ENCODE measurements around the gene MCEMP1. TPM values are rescaled to one million over a fixed set of nuclear protein-coding genes. Genes with fewer than 3 reads are reported as not detected.

Gene MCEMP1, protein sequence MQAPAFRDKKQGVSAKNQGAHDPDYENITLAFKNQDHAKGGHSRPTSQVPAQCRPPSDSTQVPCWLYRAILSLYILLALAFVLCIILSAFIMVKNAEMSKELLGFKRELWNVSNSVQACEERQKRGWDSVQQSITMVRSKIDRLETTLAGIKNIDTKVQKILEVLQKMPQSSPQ
- 1 to 10 TPM in 1 of 9 donors, under 1 TPM in 6, not detected in 2; 0.26 to 1.9 (median 0.56) TPM for total RNA-seq
- polyA plus RNA-seq = 1 to 10 TPM in 1 of 3 donors, under 1 TPM in 2; 0.47 to 1.4 (median 0.48) TPM
- long read RNA-seq, donor 1 = 0 reads
- long read RNA-seq, donor 2 = 0 reads
- long read RNA-seq, donor 3 = 0 reads
- long read RNA-seq, donor 4, partial matches to known transcripts = 0 of 1 reads
- long read RNA-seq, donor 4, other reads (novel, unspliced or antisense) = 0 of 1 reads
- long read RNA-seq, donor 5, partial matches to known transcripts = 0 of 1 reads
- long read RNA-seq, donor 5, other reads (novel, unspliced or antisense) = 0 of 1 reads
- long read RNA-seq, donor 6, partial matches to known transcripts = 0 of 1 reads
- long read RNA-seq, donor 6, other reads (novel, unspliced or antisense) = 0 of 1 reads
- long read RNA-seq, donor 7 = 0 reads
- long read RNA-seq, donor 8 = 0 reads
- long read RNA-seq, donor 9 = 0 reads
- long read RNA-seq, donor 10 = 0 reads

DNA sequence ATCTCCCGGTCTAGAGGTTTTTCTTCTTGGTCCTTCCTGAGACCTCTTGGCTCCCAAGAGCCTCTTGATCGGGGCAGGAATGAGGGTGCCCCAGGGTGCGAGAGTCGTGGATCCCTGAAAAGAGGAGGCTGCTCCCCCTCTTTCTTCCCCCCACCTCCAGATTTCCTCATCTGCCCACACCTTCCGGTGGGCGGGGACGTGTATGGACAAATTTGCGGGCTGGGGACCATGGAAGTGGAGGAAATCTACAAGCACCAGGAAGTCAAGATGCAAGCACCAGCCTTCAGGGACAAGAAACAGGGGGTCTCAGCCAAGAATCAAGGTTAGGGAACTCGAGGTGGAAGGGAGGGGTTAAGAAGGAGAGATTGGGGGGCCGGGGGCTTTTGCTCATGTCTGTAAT, at the start of gene MCEMP1:
Gene MCEMP1 (plus strand): TSS at position 237 of the 400 bp plus-strand sequence. CDS start 31 bp downstream, at position 268.
- H3K27me3 ChIP-seq = no peaks in the 10 kb centered on the region
- intact Hi-C loops (cut with DNase I) = loop anchor here (5.0 to 10.0 kb wide), 2 partner anchors 110 to 322 kb away; no protein-coding TSS in a partner anchor
- H3K4me1 ChIP-seq (replicated peaks in 1 of 2) = peaks cover 3 to 6% of the 10 kb centered on the region in 2 donors
- no peak within 1 kb of the TSS for H3K4me3 ChIP-seq
- no peaks in the 10 kb centered on the region for H3K9me3 ChIP-seq (replicated peaks in 1 of 3)
- WGBS, 4 donors = 24 to 42% (median 33%) methylated on average over 9 to 10 of the region's 10 CpGs
- TF ChIP-seq, protein P1, sequence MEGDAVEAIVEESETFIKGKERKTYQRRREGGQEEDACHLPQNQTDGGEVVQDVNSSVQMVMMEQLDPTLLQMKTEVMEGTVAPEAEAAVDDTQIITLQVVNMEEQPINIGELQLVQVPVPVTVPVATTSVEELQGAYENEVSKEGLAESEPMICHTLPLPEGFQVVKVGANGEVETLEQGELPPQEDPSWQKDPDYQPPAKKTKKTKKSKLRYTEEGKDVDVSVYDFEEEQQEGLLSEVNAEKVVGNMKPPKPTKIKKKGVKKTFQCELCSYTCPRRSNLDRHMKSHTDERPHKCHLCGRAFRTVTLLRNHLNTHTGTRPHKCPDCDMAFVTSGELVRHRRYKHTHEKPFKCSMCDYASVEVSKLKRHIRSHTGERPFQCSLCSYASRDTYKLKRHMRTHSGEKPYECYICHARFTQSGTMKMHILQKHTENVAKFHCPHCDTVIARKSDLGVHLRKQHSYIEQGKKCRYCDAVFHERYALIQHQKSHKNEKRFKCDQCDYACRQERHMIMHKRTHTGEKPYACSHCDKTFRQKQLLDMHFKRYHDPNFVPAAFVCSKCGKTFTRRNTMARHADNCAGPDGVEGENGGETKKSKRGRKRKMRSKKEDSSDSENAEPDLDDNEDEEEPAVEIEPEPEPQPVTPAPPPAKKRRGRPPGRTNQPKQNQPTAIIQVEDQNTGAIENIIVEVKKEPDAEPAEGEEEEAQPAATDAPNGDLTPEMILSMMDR (IDR thresholded peaks at IDR 0.05) = no peak
- TF ChIP-seq POLR2A (IDR thresholded peaks at IDR 0.05) = no peak
- no peak within 1 kb of the TSS for H3K27ac ChIP-seq
- DNase-seq = no peak
- H3K36me3 ChIP-seq (replicated peaks in 1 of 2) = no peaks in the 10 kb centered on the region

DNA sequence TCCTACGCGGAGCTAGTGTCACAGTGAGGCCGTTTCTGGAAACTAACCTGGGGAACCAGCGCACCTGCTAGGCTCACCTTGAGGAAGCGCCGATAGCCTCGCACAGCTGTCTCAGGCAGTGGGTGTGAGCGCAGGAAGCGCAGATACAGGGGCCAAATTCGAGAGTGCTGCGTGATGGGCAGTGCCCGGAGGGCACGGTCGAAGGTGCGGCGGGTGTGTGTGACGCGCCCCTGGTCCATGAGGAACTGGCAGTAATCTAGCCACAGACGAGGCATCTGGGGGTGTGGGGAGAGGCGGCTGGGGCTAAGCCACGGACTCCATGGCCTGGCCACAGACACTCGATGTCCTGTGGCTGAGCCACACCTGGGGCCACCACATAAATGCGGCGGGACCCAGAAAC, 49.7 kb upstream of the MCEMP1 start:
- peaks cover 0 to 39% of the 10 kb centered on the region in 2 donors for H3K36me3 ChIP-seq (replicated peaks in 1 of 2)
- intact Hi-C loops (cut with DNase I) = no loop called here
- WGBS, 4 donors = 84 to 96% (median 92%) methylated on average over 19 to 24 of the region's 24 CpGs
- no peak overlapping the region for H3K4me3 ChIP-seq
- no peaks in the 10 kb centered on the region for H3K9me3 ChIP-seq (replicated peaks in 1 of 3)
- peaks cover 21 to 24% of the 10 kb centered on the region in 2 donors for H3K4me1 ChIP-seq (replicated peaks in 1 of 2)
- H3K27me3 ChIP-seq = no peaks in the 10 kb centered on the region
- DNase-seq = no peak
- H3K27ac ChIP-seq = no peak overlapping the region
- TF ChIP-seq, protein P1 (IDR thresholded peaks at IDR 0.05) = no peak
- TF ChIP-seq POLR2A (IDR thresholded peaks at IDR 0.05) = no peak

DNA sequence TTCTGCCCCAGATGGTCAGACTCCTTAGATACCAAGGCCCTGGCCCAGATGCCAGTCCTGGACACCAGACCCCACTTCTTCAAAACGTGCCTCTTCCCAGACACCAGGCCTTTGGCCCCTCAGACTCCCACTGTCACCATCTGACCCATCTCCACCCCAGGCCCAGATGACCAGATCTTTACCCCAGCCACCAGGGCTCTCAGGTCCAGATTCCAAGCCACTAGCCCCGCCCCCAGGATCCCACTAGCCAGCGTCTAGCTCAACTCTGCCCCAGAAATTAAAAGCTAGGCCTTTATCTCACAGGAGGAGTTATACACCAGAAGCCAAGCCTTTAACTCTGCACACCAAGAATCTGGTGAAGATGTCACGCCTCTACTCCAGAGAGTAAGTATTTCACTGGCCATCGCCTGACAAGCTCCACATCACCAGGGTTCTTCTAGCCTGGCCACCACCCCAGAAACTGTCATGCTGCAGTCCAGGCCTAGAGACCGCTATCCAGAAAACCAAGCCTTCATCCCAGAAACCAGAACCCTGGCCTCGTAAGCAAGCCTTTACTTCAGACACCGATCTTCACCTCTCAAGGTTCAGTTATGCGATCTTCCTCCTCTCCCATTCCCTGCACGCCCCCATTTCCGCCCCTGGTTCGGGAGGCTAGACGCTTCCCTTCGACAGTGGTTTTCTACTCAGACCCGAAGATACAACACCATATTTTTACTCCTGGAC, 48.1 kb upstream of the MCEMP1 start:
- Histone ChIP-seq H3K36me3 (replicated peaks in 1 of 2) (peaks cover 0 to 23% of the 10 kb centered on the region in 2 donors), H3K4me1 (replicated peaks in 1 of 2) (peaks cover 21 to 24% of the 10 kb centered on the region in 2 donors)
- no peak for TF ChIP-seq POLR2A (IDR thresholded peaks at IDR 0.05)
- TF ChIP-seq, protein P1 (IDR thresholded peaks at IDR 0.05) = no peak

More for the DNA sequence above, 48.1 kb upstream of the MCEMP1 start:
- intact Hi-C loops (cut with DNase I) = no loop called here
- no peaks in the 10 kb centered on the region for H3K9me3 ChIP-seq (replicated peaks in 1 of 3)
- no peaks in the 10 kb centered on the region for H3K27me3 ChIP-seq
- no peak for DNase-seq
- peak overlapping the region in 4 of 5 donors; percentile 57 to 86 (median 82) for H3K27ac ChIP-seq
- H3K4me3 ChIP-seq = peak overlapping the region; percentile 63 to 94 (median 78)
- WGBS, 4 donors = 4 to 9% (median 4%) methylated on average over 13 to 15 of the region's 15 CpGs

All from adrenal gland (tissue), 19 donors.